Measurements from ENCODE around the gene SLC25A39.

Gene SLC25A39

DNA sequence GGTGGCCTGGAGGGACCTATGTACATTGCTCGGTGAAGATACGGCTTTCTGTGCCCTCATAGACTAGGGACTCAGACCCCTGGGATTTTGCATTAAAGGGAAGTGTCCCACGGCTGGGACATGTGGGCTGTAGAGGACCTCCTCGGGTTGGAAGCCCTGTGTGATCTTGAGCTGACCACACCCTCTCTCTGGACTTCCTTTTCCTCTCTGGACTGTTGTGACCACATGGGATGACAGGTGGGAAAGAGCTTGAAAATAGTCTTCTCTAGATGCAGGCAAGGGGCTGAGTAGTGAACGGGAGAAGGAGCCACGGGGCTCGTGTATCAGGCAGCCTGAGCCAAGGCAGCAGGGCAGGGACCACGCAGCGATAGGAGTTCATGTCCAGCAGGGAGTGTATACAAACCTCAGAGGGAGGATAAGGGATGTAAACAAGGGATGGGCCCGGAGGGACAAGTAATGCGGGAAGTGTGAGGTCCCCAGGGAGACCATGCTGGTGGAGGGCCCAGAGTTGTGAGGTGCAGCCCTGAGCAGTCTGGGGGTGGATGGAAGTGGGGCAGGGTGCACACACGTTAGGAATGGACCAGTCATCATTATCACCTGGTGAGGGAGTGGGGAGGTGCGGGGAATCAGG, 52.2 kb downstream of the SLC25A39 start:
- no peak for DNase-seq
